ENCODE data around the gene NUCKS1.

GRCh38 chr1:205729945-205730610 lies 19.9 kb downstream of the NUCKS1 start:
- no peak for TF ChIP-seq RFX5 (IDR thresholded peaks at IDR 0.05; ENCODE audit: low read depth, low read length)
- TF ChIP-seq, protein P1, sequence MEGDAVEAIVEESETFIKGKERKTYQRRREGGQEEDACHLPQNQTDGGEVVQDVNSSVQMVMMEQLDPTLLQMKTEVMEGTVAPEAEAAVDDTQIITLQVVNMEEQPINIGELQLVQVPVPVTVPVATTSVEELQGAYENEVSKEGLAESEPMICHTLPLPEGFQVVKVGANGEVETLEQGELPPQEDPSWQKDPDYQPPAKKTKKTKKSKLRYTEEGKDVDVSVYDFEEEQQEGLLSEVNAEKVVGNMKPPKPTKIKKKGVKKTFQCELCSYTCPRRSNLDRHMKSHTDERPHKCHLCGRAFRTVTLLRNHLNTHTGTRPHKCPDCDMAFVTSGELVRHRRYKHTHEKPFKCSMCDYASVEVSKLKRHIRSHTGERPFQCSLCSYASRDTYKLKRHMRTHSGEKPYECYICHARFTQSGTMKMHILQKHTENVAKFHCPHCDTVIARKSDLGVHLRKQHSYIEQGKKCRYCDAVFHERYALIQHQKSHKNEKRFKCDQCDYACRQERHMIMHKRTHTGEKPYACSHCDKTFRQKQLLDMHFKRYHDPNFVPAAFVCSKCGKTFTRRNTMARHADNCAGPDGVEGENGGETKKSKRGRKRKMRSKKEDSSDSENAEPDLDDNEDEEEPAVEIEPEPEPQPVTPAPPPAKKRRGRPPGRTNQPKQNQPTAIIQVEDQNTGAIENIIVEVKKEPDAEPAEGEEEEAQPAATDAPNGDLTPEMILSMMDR (IDR thresholded peaks at IDR 0.05 in 2 of 3, conservative IDR thresholded peaks at IDR 0.05 in 1 of 3; ENCODE audit: control insufficient read depth in 2 of 3, extremely low read depth in 1 of 3, insufficient read depth in 1 of 3, low read depth in 3 of 3, low read length in 3 of 3) = no peak
- no peak for TF ChIP-seq ATF2 (IDR thresholded peaks at IDR 0.05; ENCODE audit: low read length)
- TF ChIP-seq CEBPB (IDR thresholded peaks at IDR 0.05; ENCODE audit: borderline replicate concordance in 1 of 2, low read depth in 2 of 2, low read length in 2 of 2) = no peak
- TF ChIP-seq FOXK2 (IDR thresholded peaks at IDR 0.05) = no peak
- TF ChIP-seq ESRRA (IDR thresholded peaks at IDR 0.05; ENCODE audit: low read length) = no peak
- no peak for TF ChIP-seq E2F8 (IDR thresholded peaks at IDR 0.05; ENCODE audit: low read depth, partially characterized antibody)
- TF ChIP-seq PRDM15 (CRISPR knock-in tag; IDR thresholded peaks at IDR 0.05) = no peak
- no peak for TF ChIP-seq HDAC2 (IDR thresholded peaks at IDR 0.05)
- TF ChIP-seq PKNOX1 (IDR thresholded peaks at IDR 0.05) = no peak
- no peak for TF ChIP-seq POLR2A (IDR thresholded peaks at IDR 0.05; ENCODE audit: low read depth, low read length)
- TF ChIP-seq FOS (IDR thresholded peaks at IDR 0.05; ENCODE audit: borderline replicate concordance, extremely low read depth, insufficient read length) = no peak
- TF ChIP-seq CHD2 (IDR thresholded peaks at IDR 0.05; ENCODE audit: borderline replicate concordance, low read depth, low read length) = no peak

All from GM12878 (cell line).